Measurements from ENCODE around the gene HOXB4. TPM values are rescaled to one million over a fixed set of nuclear protein-coding genes. Genes with fewer than 3 reads are reported as not detected.
A peak's percentile ranks its signal among the peaks of the same experiment; 100 is the strongest.

HOXB4 gene
- total RNA-seq, 1 experiment from 2014 or later = not detected

DNA sequence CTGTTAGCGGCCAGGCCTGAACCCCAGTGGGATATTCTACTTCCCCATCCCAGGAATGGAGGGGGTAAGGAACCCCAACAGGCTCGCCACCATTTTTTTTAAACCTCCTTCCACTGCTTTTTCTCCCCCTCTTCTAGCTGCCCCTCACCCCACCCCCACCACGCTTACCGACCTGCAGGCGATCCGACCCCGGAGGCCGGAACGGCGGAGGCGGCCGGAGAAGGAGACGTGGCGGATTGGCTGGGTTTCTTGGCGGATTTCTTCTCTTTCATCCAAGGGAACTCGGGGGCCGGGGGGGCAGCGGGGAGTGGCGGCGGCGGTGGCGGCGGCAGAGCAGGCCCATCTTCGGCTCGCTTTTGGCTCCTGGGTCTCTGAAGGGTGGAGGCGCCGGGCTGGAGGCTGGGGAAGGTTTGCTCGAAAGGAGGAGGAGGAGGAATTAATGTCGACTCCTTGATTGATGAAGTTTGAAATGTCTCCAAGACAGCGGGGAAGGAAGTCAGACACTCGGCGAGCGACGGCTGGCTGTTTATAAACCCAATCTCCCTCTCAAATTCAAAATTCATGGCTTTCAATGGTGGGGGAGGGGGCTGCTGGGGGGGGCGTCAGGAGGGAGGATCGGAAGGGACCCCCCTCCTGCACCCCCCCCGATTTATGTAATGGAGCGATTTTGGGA, 33.7 kb downstream of the HOXB4 start:
- Histone ChIP-seq H2BK120ac (ENCODE audit: low read depth, low read length, poor library complexity, severe bottlenecking) (no peak overlapping the region), H2AK5ac (ENCODE audit: insufficient read length, low read length) (no peak overlapping the region), H2BK15ac (ENCODE audit: low read depth, low read length) (no peak overlapping the region), H3K4me1 (ENCODE audit: insufficient read depth, low read length) (peaks cover 3% of the 10 kb centered on the region; the same call in 1 of the 2 replicates), H3K27ac (ENCODE audit: insufficient read length, low read depth, low read length) (no peak overlapping the region), H4K20me1 (ENCODE audit: control insufficient read depth, insufficient read depth, insufficient read length) (no peaks in the 10 kb centered on the region), H3K56ac (ENCODE audit: insufficient read length, low read depth, low read length) (no peak overlapping the region), H4K5ac (ENCODE audit: insufficient read length, low read depth, low read length) (no peak overlapping the region), H4K8ac (replicated peaks; ENCODE audit: insufficient read length, low read depth, low read length) (no peak overlapping the region), H3K79me1 (ENCODE audit: insufficient read depth, low read depth, low read length, poor library complexity, severe bottlenecking) (no peaks in the 10 kb centered on the region), H2BK5ac (ENCODE audit: insufficient read length, low read length) (no peak overlapping the region), H2BK20ac (ENCODE audit: low read depth, low read length, poor library complexity, severe bottlenecking) (no peak overlapping the region), H3K4ac (ENCODE audit: low read depth, low read length) (no peak overlapping the region), H3T11ph (ENCODE audit: low read length) (no peak overlapping the region), H2BK12ac (ENCODE audit: insufficient read length, low read depth, low read length) (no peak overlapping the region), H3K23me2 (ENCODE audit: insufficient read length, low read depth, low read length, poor library complexity, severe bottlenecking) (peaks cover 6% of the 10 kb centered on the region), H3K23ac (ENCODE audit: insufficient read length, low read depth, low read length) (no peak overlapping the region), H3K14ac (ENCODE audit: insufficient read depth, low read length) (no peak overlapping the region), H3K79me2 (ENCODE audit: insufficient read depth, low read length) (no peaks in the 10 kb centered on the region), H3K4me2 (ENCODE audit: insufficient read depth, insufficient read length, low read length) (peak overlapping the region; percentile 30), H4K91ac (ENCODE audit: insufficient read length, low read depth, low read length) (no peak overlapping the region), H3K27me3 (ENCODE audit: insufficient read depth, low read length) (peaks cover 90% of the 10 kb centered on the region), H3K18ac (ENCODE audit: insufficient read length, low read depth, low read length) (no peak overlapping the region), H3K9me3 (ENCODE audit: control insufficient read depth, low read depth, low read length) (no peaks in the 10 kb centered on the region), H3K9ac (ENCODE audit: extremely low read depth, insufficient read length, low read length) (no peak overlapping the region), H2AFZ (ENCODE audit: low read length) (no peak overlapping the region)
- no CpG with 5 or more reads among the region's 38 CpGs for WGBS (ENCODE audit: extremely low coverage, insufficient read length, low lambda C conversion rate)
- Mint-ChIP-seq H3K36me3 (ENCODE audit: insufficient read depth in 1 of 3, low read depth in 3 of 3) (no peaks in the 10 kb centered on the region; a peak in 1 of 7 replicates), H3K4me3 (peak overlapping the region in 1 of 2 experiments; percentile 59; a peak in 1 of 5 replicates), H3K27ac (no peak overlapping the region), H3K4me1 (peaks cover 34 to 65% of the 10 kb centered on the region in 2 experiments), H3K27me3 (ENCODE audit: low read depth) (peaks cover 99% of the 10 kb centered on the region), H3K9me3 (peaks cover 1 to 18% of the 10 kb centered on the region in 2 experiments; a peak in 3 of 5 replicates)
- peak; percentile 79 for DNase-seq
- TF ChIP-seq, protein P1, sequence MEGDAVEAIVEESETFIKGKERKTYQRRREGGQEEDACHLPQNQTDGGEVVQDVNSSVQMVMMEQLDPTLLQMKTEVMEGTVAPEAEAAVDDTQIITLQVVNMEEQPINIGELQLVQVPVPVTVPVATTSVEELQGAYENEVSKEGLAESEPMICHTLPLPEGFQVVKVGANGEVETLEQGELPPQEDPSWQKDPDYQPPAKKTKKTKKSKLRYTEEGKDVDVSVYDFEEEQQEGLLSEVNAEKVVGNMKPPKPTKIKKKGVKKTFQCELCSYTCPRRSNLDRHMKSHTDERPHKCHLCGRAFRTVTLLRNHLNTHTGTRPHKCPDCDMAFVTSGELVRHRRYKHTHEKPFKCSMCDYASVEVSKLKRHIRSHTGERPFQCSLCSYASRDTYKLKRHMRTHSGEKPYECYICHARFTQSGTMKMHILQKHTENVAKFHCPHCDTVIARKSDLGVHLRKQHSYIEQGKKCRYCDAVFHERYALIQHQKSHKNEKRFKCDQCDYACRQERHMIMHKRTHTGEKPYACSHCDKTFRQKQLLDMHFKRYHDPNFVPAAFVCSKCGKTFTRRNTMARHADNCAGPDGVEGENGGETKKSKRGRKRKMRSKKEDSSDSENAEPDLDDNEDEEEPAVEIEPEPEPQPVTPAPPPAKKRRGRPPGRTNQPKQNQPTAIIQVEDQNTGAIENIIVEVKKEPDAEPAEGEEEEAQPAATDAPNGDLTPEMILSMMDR (conservative IDR thresholded peaks at IDR 0.05) = no peak

Measured in H9 (cell line).